Measurements from ENCODE around the gene THOC6. TPM values are rescaled to one million over a fixed set of nuclear protein-coding genes. Genes with fewer than 3 reads are reported as not detected.

THOC6 gene
- total and polyA plus RNA-seq, 9 of the 15 experiments (the other 6 are each of a cell fraction or from before 2014, with no cell fraction given) = 2.5 to 65.4 (median 42.3) TPM

- TF ChIP-seq ZBTB8A (IDR thresholded peaks at IDR 0.05; ENCODE audit: partially characterized antibody) = no peak
- no peak for TF ChIP-seq FOXJ3 (CRISPR knock-in tag; IDR thresholded peaks at IDR 0.05)
- no peak for TF ChIP-seq HMBOX1 (IDR thresholded peaks at IDR 0.05)
- TF ChIP-seq ZFPM2 (CRISPR knock-in tag; IDR thresholded peaks at IDR 0.05) = no peak
- TF ChIP-seq NEUROD1 (IDR thresholded peaks at IDR 0.05; ENCODE audit: borderline replicate concordance, low read depth, low read length, partially characterized antibody) = no peak
- no peak for TF ChIP-seq HNRNPLL (IDR thresholded peaks at IDR 0.05; ENCODE audit: low read depth, low read length, poor library complexity, severe bottlenecking)
- no peak for TF ChIP-seq SMAD1 (IDR thresholded peaks at IDR 0.05; ENCODE audit: low read depth, low read length, partially characterized antibody)
- no peak for TF ChIP-seq TSHZ1 (CRISPR knock-in tag; IDR thresholded peaks at IDR 0.05)
- TF ChIP-seq MCM5 (IDR thresholded peaks at IDR 0.05; ENCODE audit: low read depth) = no peak
- 0 out of 2 replicates have a peak, but pooled peaks have one; percentile 6 for TF ChIP-seq NR3C1 (CRISPR knock-in tag; IDR thresholded peaks at IDR 0.05)
- TF ChIP-seq ZBTB26 (CRISPR knock-in tag; IDR thresholded peaks at IDR 0.05) = no peak
- TF ChIP-seq IRF2 (CRISPR knock-in tag; IDR thresholded peaks at IDR 0.05) = no peak
- TF ChIP-seq SNAPC5 (CRISPR knock-in tag; IDR thresholded peaks at IDR 0.05) = no peak
- TF ChIP-seq RHOXF2B (CRISPR knock-in tag; conservative IDR thresholded peaks at IDR 0.05) = no peak
- no peak for TF ChIP-seq DMBX1 (CRISPR knock-in tag; IDR thresholded peaks at IDR 0.05; ENCODE audit: borderline replicate concordance)
- TF ChIP-seq ZNF311 (CRISPR knock-in tag; IDR thresholded peaks at IDR 0.05) = no peak
- no peak for TF ChIP-seq SMARCC2 (IDR thresholded peaks at IDR 0.05; ENCODE audit: low read depth)
- no peak for TF ChIP-seq NFIX (CRISPR knock-in tag; IDR thresholded peaks at IDR 0.05; ENCODE audit: low read depth)
- TF ChIP-seq RFX7 (CRISPR knock-in tag; IDR thresholded peaks at IDR 0.05) = no peak
- no peak for TF ChIP-seq NKRF (IDR thresholded peaks at IDR 0.05; ENCODE audit: borderline replicate concordance)
Measured at GRCh38 chr16:2980227-2981176, 43.3 kb upstream of the THOC6 start, which contains the start of gene PKMYT1 (continued).

All from K562 (cell line).